Right atrium auricular region (tissue), 2 donors: ENCODE results near the gene ELF2. TPM values are rescaled to one million over a fixed set of nuclear protein-coding genes. Genes with fewer than 3 reads are reported as not detected.

ENCODE experiments used
- DNase-seq: peaks from one replicate; pipeline ENCODE4 v3.0.0-alpha.2; 2019; ENCODE audit warnings: low spot score
- H3K27ac ChIP-seq, 2 donors: fragments of 200-600 bp; sonication (generic); 1 replicate in 1 of 2; 2 replicates in 1 of 2; pipeline ENCODE4 v1.5.1; 2016 to 2019
- H3K27me3 ChIP-seq, 2 donors: fragments of 200-600 bp; sonication (generic); one replicate each; pipeline versions ENCODE4 v1.5.1 to v1.6.0; 2017 to 2019
- H3K36me3 ChIP-seq: fragments of 200-600 bp; sonication (generic); one replicate; pipeline ENCODE4 v1.5.1; 2016
- H3K4me1 ChIP-seq, 2 donors: fragments of 200-600 bp; sonication (generic); one replicate each; pipeline versions ENCODE4 v1.5.1 to v1.6.0; 2017 to 2019
- H3K4me3 ChIP-seq, 2 donors: fragments of 200-600 bp; sonication (generic); 1 replicate in 1 of 2; 2 replicates in 1 of 2; pipeline ENCODE4 v1.5.1; 2017 to 2019; ENCODE audit warnings: mild to moderate bottlenecking in 1 of 2, moderate library complexity in 1 of 2
- H3K9me3 ChIP-seq, 2 donors: fragments of 200-600 bp; sonication (generic); one replicate each; pipeline ENCODE4 v1.5.1; 2019
- total RNA-seq, 2 donors: library from RNA; depleted of rRNA; stranded (reverse); fragments of >200 nt; gene quantifications; one replicate each; pipeline ENCODE4 v1.1.0, GENCODE V29; 2016
- TF ChIP-seq, protein P1 (sequence below), 2 donors: fragments of 200-600 bp; sonication (generic); IDR thresholded peaks; one replicate each; pipeline ENCODE4 v1.5.1; 2019; ENCODE audit warnings: antibody characterized with exemption in 2 of 2

The ELF2 gene
- total RNA-seq, 2 donors from 2014 or later = 32.2 to 32.3 TPM

DNA sequence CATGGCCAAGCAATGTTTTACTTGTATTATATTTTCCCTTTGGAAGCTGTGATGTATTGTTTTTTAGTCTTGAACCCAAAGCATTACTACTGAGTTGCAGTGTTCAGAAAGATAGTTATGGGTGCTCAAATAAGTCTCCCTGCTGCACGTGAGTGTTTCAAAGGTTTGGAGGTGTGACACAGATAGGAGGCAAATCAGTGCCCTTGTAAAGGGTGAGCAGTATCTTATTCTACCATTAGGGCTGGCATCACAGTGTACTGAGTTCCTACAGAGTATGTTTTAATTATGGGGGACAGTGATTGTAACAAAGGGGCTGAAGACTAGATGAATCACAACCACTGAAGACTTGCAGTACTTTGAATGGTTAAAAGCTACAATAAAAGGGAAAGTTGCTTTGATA is 123.1 kb downstream of the ELF2 start:
- Histone ChIP-seq H3K4me1 (peaks cover 0 to 23% of the 10 kb centered on the region in 2 donors), H3K27ac (peak overlapping the region in 1 of 2 donors; percentile 23), H3K9me3 (no peaks in the 10 kb centered on the region), H3K27me3 (no peaks in the 10 kb centered on the region), H3K36me3 (peaks cover 15% of the 10 kb centered on the region), H3K4me3 (no peak overlapping the region)
- DNase-seq = no peak
- TF ChIP-seq, protein P1, sequence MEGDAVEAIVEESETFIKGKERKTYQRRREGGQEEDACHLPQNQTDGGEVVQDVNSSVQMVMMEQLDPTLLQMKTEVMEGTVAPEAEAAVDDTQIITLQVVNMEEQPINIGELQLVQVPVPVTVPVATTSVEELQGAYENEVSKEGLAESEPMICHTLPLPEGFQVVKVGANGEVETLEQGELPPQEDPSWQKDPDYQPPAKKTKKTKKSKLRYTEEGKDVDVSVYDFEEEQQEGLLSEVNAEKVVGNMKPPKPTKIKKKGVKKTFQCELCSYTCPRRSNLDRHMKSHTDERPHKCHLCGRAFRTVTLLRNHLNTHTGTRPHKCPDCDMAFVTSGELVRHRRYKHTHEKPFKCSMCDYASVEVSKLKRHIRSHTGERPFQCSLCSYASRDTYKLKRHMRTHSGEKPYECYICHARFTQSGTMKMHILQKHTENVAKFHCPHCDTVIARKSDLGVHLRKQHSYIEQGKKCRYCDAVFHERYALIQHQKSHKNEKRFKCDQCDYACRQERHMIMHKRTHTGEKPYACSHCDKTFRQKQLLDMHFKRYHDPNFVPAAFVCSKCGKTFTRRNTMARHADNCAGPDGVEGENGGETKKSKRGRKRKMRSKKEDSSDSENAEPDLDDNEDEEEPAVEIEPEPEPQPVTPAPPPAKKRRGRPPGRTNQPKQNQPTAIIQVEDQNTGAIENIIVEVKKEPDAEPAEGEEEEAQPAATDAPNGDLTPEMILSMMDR (IDR thresholded peaks at IDR 0.05) = no peak

DNA sequence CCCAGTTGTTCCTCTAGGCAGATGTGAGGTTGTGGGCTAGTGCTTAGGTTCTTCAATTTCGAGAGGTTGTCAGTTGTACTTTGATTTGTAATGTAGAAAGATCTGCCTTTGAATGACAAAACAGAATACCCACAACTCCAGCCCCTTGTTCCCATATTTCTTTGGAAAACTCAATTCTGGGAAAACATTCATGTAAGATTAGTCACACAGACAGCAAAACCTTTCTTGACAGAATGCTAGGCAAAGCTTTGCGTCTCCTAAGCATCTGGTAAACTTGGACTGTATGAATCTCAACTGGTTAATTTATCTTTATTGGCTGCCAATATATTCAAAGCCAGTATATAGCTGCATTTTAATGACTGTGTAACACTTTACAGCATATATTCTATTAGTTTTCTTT is 126.6 kb downstream of the ELF2 start:
- Histone ChIP-seq H3K27ac (no peak overlapping the region), H3K4me3 (no peak overlapping the region), H3K27me3 (no peaks in the 10 kb centered on the region), H3K4me1 (peaks cover 0 to 20% of the 10 kb centered on the region in 2 donors), H3K36me3 (peaks cover 14% of the 10 kb centered on the region), H3K9me3 (no peaks in the 10 kb centered on the region)
- TF ChIP-seq, protein P1 (IDR thresholded peaks at IDR 0.05) = no peak
- no peak for DNase-seq

- no peak for DNase-seq
- H3K36me3 ChIP-seq = peaks cover 19% of the 10 kb centered on the region
- TF ChIP-seq, protein P1 (IDR thresholded peaks at IDR 0.05) = no peak
Measured at GRCh38 chr4:139048026-139048425, 129.0 kb downstream of the ELF2 start.

DNA sequence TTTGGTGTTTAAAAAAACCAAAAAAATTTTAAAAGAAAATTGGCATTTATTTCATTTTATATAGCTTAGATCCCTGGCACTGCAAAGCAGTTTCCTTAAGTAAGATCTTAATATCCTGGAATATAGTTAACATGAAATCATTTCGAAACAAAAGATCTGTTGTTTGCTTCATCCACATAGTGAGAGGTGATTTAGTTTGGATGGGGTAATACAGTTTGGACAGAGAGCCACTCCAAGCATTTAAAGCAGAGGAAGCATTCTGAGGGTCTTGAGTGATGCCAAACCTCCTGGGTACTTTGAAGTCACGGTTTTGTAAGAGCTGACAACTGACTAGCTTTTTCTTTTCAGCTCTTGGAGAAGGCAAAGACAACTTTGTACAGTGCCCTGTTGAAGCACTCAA is 132.7 kb downstream of the ELF2 start:
- H3K9me3 ChIP-seq = no peaks in the 10 kb centered on the region
- no peaks in the 10 kb centered on the region for H3K4me1 ChIP-seq
- H3K27ac ChIP-seq = no peak overlapping the region
- no peak overlapping the region for H3K4me3 ChIP-seq
- TF ChIP-seq, protein P1 (IDR thresholded peaks at IDR 0.05) = no peak
- peaks cover 19% of the 10 kb centered on the region for H3K36me3 ChIP-seq
- DNase-seq = no peak
- no peaks in the 10 kb centered on the region for H3K27me3 ChIP-seq

More at GRCh38 chr4:139048026-139048425, 129.0 kb downstream of the ELF2 start:
- no peak overlapping the region for H3K4me3 ChIP-seq
- no peaks in the 10 kb centered on the region for H3K9me3 ChIP-seq
- no peaks in the 10 kb centered on the region for H3K4me1 ChIP-seq
- no peaks in the 10 kb centered on the region for H3K27me3 ChIP-seq
- no peak overlapping the region for H3K27ac ChIP-seq

GRCh38 chr4:139042981-139043460 is 134.0 kb downstream of the ELF2 start:
- no peak for DNase-seq
- Histone ChIP-seq H3K4me3 (no peak overlapping the region), H3K27me3 (no peaks in the 10 kb centered on the region), H3K9me3 (no peaks in the 10 kb centered on the region), H3K27ac (no peak overlapping the region), H3K36me3 (peaks cover 11% of the 10 kb centered on the region), H3K4me1 (no peaks in the 10 kb centered on the region)
- TF ChIP-seq, protein P1 (IDR thresholded peaks at IDR 0.05) = no peak

DNA sequence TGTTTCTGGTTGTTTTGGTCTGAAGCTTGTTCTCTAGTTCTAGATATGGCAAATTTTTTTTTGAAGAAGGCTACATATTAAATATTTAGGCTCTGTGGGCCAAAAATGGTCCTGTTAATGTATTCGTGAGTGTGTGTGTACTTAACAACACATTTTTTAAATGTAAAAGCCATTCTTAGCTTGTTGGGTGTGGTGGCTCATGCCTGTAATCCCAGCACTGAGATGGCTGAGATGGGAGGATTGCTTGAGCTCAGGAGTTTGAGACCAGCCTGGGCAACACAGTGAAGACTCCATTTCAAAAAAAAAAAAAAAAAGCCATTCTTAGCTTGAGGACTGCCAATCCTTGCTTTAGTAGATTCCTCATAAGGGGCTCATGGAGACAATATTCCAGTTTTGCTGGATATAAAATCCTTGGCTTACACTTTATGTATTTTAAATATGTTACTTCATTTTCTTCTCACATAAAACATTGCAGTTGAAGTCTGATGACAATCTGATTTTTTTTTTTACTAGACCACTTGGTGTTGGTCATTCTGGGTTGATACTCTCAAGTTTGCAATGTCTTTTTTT is 138.1 kb downstream of the ELF2 start:
- no peaks in the 10 kb centered on the region for H3K9me3 ChIP-seq
- no peaks in the 10 kb centered on the region for H3K27me3 ChIP-seq
- no peaks in the 10 kb centered on the region for H3K36me3 ChIP-seq
- no peak for DNase-seq
- H3K4me3 ChIP-seq = no peak overlapping the region
- TF ChIP-seq, protein P1 (IDR thresholded peaks at IDR 0.05) = no peak
- peaks cover 0 to 13% of the 10 kb centered on the region in 2 donors for H3K4me1 ChIP-seq
- H3K27ac ChIP-seq = no peak overlapping the region
